K562 (cell line): Measurements from ENCODE around the gene MSL2. TPM values are rescaled to one million over a fixed set of nuclear protein-coding genes. Genes with fewer than 3 reads are reported as not detected.

Experiments used
- ARNT ChIP-seq, 2 experiments: fragments of 450-650 bp; IDR thresholded peaks; 2 replicates each; pipeline ENCODE4 v1.6.1; 2016; ENCODE audit warnings: mild to moderate bottlenecking in 1 of 2
- HCFC1 ChIP-seq: IDR thresholded peaks from 2 replicates; pipeline ENCODE4 v1.6.1; 2012; ENCODE audit warnings: low read depth, low read length, improper control_type of control experiment
- HDAC2 ChIP-seq: fragments of 450-650 bp; IDR thresholded peaks from 2 replicates; pipeline ENCODE4 v1.6.1; 2016; ENCODE audit warnings: mild to moderate bottlenecking
- ILK ChIP-seq: fragments of 450-650 bp; IDR thresholded peaks from 2 replicates; pipeline ENCODE4 v1.6.1; 2016; ENCODE audit warnings: missing genetic modification characterization, low read depth, mild to moderate bottlenecking, missing compliant biosample characterization, moderate library complexity, borderline replicate concordance
- PTRF ChIP-seq: fragments of 450-650 bp; IDR thresholded peaks from 2 replicates; pipeline ENCODE4 v1.6.1; 2016; ENCODE audit warnings: mild to moderate bottlenecking, missing genetic modification characterization, missing compliant biosample characterization
- RAD51 ChIP-seq: fragments of 450-650 bp; IDR thresholded peaks from 2 replicates; pipeline ENCODE4 v1.7.1; 2016; ENCODE audit warnings: low read depth, mild to moderate bottlenecking, borderline replicate concordance
- RFX5 ChIP-seq: IDR thresholded peaks from 2 replicates; pipeline ENCODE4 v1.6.1; 2011; ENCODE audit warnings: low read depth, mild to moderate bottlenecking, improper control_type of control experiment, low read length
- SMARCA5 ChIP-seq: fragments of 450-650 bp; IDR thresholded peaks from 2 replicates; pipeline ENCODE4 v1.6.1; 2016
- SREBF2 ChIP-seq: sonication (generic); formaldehyde crosslinking; IDR thresholded peaks from 2 replicates; pipeline ENCODE4 v1.4.0; 2020; ENCODE audit warnings: mild to moderate bottlenecking, missing genetic modification reagents
- XRCC4 ChIP-seq: IDR thresholded peaks from one replicate; pipeline ENCODE4 v1.6.1; 2011; ENCODE audit not compliant: insufficient read depth, insufficient read length; ENCODE audit errors: extremely low read depth
- ZBTB1 ChIP-seq: sonication (generic); formaldehyde crosslinking; IDR thresholded peaks from 2 replicates; pipeline ENCODE4 v1.8.1; 2023; ENCODE audit warnings: missing genetic modification reagents, low read depth, mild to moderate bottlenecking, borderline replicate concordance
- ZBTB5 ChIP-seq: fragments of 450-650 bp; IDR thresholded peaks from 2 replicates; pipeline ENCODE4 v1.6.1; 2017; ENCODE audit warnings: antibody characterized with exemption
- ZNF274 ChIP-seq: IDR thresholded peaks from 2 replicates; pipeline ENCODE4 v1.6.1; 2011; ENCODE audit warnings: low read depth, mild to moderate bottlenecking, low read length, moderate library complexity, borderline replicate concordance
- ZNF318 ChIP-seq, 2 experiments: fragments of 450-650 bp; IDR thresholded peaks; 2 replicates each; pipeline ENCODE4 v1.6.1; 2016; ENCODE audit warnings: mild to moderate bottlenecking in 2 of 2, borderline replicate concordance in 1 of 2, low read depth in 1 of 2, moderate library complexity in 1 of 2
- ZNF707 ChIP-seq: fragments of 250-450 bp; sonication (Bioruptor Pico); conservative IDR thresholded peaks from 2 replicates; pipeline ENCODE4 v1.8.0; 2022; ENCODE audit warnings: inconsistent platforms, mild to moderate bottlenecking, moderate library complexity
- polyA plus RNA-seq, 8 experiments: library from polyadenylated mRNA; depleted of rRNA in 4 of 8; stranded (reverse) in 5 of 8; unstranded in 3 of 8; fragments of >200 nt; fragmentation: Nextera tagmentation in 2 of 8; fragmentation: Illumina TruSeq in 1 of 8; extraction: Ambion mirVana in 2 of 8; extraction: Trizol in 1 of 8; gene quantifications; 2 replicates each; pipeline versions ENCODE4 v1.2.1 to v1.2.3, GENCODE V29; 2011 to 2014; ENCODE audit warnings: inconsistent platforms in 1 of 8, missing spikeins in 1 of 8
- total RNA-seq, 7 experiments: library from RNA; depleted of rRNA in 6 of 7; stranded (reverse); fragments of >200 nt in 6 of 7; fragmentation: Illumina TruSeq in 2 of 7; extraction: Trizol in 2 of 7; gene quantifications; 2 replicates each; pipeline versions ENCODE4 v1.2.1 to v1.2.3, GENCODE V29; 2011 to 2021; ENCODE audit warnings: low replicate concordance in 1 of 7
- TF ChIP-seq, protein P1 (sequence below): IDR thresholded peaks from 3 replicates; pipeline ENCODE4 v1.6.1; 2011; ENCODE audit warnings: borderline replicate concordance, mild to moderate bottlenecking; ENCODE audit not compliant: insufficient read length, insufficient read depth

Gene MSL2
- total and polyA plus RNA-seq, 9 of the 15 experiments (the other 6 are each of a cell fraction or from before 2014, with no cell fraction given), result 1.9 to 19.9 (median 9.1) TPM

- TF ChIP-seq ZBTB5, result no peak
- TF ChIP-seq SMARCA5, result no peak
- no peak for TF ChIP-seq XRCC4
- TF ChIP-seq RFX5, result no peak
- TF ChIP-seq HDAC2, result peak; percentile 79
- TF ChIP-seq SREBF2 (CRISPR knock-in tag), result 0 out of 2 replicates have a peak, but pooled peaks have one; percentile 63
- no peak for TF ChIP-seq ZNF707 (CRISPR knock-in tag)
- 0 out of 2 replicates have a peak, but pooled peaks have one; percentile 37 for TF ChIP-seq RAD51
- TF ChIP-seq ZBTB1 (CRISPR knock-in tag), result peak; percentile 71; the same call in 1 of the 2 replicates
- TF ChIP-seq, protein P1, sequence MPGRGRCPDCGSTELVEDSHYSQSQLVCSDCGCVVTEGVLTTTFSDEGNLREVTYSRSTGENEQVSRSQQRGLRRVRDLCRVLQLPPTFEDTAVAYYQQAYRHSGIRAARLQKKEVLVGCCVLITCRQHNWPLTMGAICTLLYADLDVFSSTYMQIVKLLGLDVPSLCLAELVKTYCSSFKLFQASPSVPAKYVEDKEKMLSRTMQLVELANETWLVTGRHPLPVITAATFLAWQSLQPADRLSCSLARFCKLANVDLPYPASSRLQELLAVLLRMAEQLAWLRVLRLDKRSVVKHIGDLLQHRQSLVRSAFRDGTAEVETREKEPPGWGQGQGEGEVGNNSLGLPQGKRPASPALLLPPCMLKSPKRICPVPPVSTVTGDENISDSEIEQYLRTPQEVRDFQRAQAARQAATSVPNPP, result no peak
- TF ChIP-seq ZNF274, result no peak
- no peak for TF ChIP-seq HCFC1
- TF ChIP-seq ILK, result no peak
- TF ChIP-seq ARNT (IDR thresholded peaks at IDR 0.05), result 0 out of 4 replicates have a peak, but pooled peaks of 1 of the 2 experiments have one; percentile 75
- TF ChIP-seq PTRF (tag), result no peak
- no peak for TF ChIP-seq ZNF318 (IDR thresholded peaks at IDR 0.05; ENCODE audit: borderline replicate concordance in 1 of 2, low read depth in 1 of 2)
These were observed 445 bp upstream of the MSL2 start (continued) for GRCh38 chr3:136196401-136197158.
